ENCODE results near the gene PTBP2.

PTBP2 gene, protein sequence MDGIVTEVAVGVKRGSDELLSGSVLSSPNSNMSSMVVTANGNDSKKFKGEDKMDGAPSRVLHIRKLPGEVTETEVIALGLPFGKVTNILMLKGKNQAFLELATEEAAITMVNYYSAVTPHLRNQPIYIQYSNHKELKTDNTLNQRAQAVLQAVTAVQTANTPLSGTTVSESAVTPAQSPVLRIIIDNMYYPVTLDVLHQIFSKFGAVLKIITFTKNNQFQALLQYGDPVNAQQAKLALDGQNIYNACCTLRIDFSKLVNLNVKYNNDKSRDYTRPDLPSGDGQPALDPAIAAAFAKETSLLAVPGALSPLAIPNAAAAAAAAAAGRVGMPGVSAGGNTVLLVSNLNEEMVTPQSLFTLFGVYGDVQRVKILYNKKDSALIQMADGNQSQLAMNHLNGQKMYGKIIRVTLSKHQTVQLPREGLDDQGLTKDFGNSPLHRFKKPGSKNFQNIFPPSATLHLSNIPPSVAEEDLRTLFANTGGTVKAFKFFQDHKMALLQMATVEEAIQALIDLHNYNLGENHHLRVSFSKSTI

DNA sequence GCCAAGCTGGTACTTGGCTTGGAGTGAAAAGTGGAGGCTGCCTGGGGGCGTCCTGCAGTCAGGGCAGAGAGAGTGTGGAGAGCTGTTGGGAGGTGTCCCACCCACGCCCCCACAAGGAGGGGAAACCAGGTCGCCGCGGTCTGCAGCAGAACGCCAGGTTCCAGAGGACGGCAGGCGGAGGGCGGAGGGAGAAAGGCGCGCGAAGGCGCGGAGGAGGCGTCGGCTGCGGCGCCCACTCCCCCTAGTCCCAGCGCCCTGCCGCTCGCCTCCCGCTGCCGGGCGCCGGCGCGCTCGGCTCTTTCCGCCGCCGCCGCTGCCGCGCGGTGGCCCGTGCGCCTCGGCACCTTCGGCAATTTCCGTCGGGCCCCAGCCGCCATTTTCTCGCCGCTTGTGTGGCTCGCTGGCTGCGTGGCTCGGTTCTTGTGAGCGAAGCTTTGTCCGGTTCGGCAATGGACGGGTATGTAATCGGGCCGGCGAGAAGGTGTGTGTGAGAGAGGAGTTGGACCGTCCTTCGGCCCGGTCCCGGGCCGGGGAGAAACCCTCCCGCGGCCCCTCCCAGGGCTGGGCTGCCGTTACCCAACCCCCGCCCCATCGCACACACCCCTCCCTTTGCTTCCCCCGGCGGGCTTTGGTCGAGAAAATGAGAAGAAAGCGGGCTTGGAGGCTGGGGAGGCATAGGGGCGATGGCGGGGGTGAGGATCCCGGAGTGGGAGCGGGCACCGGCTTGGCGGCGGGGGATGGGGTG, at the start of gene PTBP2:
Gene PTBP2 (plus strand): TSS at position 369 of the 745 bp plus-strand sequence. CDS start 81 bp downstream, at position 450.
- DNase-seq = peak; percentile 74 to 75

DNA sequence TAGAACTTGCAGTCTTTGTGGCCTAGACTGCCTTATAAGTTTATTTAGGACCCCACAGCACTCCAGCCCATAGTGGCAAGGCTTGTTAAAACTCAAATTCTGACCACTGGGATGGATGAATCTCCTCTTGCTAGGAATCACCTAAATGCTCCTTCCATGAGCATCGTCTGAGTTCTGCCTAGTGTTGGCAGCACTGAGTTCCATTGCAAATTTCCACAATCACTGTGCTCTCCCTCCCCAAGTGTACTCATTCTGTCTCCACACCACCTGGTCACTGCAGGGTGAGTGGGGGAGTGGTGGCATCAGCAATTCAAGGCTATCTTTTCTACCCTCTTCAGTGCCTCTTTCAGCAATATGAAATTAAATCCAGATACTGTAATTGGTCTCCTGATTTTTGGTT, 46.7 kb upstream of the PTBP2 start:
- DNase-seq = no peak

DNA sequence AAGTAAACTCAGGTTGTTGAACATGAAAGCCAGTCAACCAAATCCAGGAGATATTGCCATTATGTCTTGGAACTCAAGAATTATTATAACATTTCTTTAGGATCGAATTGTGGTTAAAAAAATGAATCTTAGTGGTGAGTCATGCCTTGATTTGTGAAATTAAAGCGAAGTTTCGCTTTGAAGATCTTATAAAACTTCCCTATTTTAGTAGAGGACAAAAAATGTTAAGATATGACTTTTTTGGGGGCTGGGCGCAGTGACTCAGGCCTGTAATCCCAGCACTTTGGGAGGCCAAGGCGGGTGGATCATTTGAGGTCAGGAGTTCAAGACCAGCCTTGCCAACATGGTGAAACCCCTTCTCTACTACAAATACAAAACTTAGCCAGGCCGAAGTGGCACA, 39.5 kb upstream of the PTBP2 start:
- no peak for DNase-seq

DNA sequence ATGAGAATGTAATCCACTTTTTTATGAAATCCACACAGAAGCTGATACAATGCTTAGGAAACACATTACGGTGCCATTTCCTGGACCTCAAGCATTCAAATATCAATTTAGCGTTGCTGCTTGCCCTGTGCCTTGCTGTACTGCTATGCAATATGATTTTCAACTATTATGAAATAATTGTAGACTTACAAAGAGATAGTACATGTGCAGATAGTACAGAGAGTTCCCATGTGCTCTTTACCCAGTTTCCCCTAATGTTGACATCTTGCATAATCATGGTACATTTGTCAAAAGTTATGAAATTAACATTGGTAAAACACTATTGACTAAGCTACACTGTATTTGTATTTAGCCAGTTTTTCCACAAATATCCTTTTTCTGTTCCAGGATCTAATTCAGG, 37.7 kb upstream of the PTBP2 start:
- no peak for DNase-seq

DNA sequence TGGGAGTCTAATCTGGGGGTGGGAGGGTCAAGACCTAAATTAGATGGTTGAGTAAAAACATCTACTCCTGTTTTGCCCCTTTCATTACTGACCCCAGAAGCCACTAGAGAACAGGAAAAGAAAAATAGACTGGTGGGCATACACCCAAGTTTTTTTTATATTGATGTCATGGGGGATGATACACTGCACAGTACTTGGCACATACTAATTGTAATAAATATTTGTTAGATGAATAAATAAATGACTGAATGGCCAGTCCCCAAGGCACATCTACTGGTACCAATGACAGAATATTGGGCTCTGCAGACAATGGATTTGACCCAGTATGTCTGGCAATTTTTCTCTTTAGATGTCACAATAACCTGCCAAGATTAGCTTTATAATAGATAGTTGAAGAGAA, 36.8 kb upstream of the PTBP2 start:
- DNase-seq = no peak

DNA sequence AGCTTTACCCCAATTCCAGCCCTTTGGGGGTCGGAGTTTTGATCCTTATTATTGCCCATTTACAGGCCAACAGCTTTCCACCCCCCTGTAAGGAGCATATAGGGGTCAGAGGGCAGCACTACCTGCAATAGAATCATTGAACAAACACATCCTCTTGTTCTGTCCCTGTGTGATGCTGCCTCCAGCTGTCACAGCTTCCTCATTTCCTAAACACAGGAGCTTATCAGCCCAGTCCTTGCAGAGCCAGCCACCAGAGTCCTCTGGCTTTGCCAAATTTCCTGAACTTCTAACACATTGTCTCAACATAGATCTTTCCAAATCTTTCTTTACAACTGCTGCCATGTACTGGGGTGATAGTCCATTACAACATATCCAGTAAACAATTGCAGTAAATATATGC, 32.8 kb upstream of the PTBP2 start:
- peak; percentile 34 to 51 for DNase-seq

DNA sequence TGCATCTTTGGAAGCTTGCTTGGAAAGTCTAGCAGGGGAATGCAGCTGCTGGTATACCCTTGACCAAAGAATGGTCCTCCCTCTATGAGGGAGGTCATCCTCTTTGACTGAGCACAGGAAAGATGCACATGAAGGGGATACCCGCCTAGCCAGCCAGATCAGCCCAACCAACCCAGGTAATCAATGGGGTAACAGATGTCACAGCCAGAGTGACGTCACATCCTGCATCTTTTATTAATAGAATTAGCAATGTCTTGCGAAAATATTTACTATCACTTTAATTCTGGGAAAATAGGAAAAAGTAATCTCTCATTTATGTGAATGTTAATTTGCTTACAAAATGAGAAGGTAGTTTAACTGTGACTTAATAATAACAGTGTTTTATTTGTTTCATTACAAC, 25.6 kb upstream of the PTBP2 start:
- no peak for DNase-seq

DNA sequence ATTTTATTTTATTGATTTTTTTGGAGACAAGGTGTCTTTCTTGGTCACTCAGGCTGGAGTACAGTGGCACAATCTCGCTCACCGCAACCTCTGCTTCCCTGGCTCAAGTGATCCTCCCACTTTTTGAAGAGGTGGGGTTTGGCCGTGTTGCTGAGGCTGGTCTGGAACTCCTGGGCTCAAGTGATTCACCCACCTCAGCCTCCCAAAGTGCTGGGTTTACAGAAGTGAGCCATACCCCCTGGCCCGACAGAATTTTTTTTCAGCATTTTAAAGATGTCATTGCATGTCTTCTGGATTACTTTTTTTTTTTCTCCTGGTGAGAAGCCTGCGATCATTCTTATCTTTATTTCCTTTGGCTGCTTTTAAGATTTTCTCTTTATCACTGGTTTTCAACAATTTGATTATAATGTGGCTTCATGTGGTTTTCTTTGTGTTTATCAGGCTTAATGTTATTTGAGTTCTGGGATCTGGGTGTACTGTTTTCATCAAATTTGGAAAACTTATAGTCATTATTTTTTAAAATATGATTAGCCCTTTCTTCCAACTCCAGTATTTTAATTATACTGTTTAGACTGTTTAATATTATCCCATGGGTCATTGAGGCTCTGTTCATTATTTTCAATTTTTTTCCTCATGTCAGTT, 23.1 kb upstream of the PTBP2 start:
- DNase-seq = no peak

DNA sequence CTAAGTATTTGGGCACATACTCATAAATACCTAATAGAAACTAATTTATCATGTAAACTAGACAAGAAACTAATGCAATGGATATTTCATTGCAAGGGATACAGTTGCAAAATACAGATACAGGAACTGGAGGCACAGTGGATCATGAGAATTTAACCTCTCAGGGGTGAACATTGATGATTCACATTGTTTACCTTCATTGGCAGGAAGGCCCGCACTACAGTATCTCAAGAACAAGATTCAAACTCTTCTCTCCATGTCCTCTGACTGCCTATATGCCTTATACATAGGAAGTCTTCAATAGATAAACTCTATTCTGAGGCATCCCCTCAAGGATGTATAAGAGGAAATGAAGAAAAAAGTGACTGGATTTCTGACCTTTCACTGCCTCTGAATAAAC, 18.4 kb upstream of the PTBP2 start:
- DNase-seq = no peak

DNA sequence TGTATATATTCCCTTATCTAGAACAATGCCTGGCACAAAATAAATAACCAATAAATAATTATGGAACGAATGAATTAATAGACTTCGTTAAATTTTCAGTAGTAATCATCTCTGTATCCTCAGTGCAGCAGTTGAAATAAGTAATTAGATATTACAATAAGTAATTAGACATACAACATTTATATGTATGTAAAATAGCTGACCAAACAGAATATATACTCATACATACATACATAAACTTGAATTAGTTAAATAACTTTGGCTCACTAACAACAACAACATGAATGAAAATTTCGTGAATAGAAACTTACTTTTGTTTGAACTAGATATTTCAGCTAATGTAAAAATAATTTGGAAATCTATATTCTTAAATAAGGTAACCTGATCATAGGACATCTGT, 14.6 kb upstream of the PTBP2 start:
- no peak for DNase-seq

DNA sequence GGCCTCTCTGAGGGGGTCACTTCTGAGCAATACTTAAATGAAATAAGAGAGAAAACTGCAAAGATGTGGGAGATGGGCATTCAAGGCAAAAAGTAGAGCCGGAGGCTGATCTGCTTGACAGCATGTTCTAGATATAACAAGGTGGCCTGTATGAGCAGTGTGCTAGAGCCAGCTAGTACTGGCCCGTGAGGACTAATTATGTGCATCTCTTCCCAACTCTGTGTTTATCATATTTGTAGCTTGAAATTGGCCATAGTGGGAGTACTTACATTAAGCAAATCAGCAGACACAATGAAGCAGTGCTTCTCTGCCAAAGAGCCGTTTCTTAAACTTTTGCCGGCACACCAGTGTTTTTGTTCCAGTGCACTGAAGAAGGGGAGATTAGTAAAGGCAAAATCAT, 13.1 kb upstream of the PTBP2 start:
- DNase-seq = no peak

DNA sequence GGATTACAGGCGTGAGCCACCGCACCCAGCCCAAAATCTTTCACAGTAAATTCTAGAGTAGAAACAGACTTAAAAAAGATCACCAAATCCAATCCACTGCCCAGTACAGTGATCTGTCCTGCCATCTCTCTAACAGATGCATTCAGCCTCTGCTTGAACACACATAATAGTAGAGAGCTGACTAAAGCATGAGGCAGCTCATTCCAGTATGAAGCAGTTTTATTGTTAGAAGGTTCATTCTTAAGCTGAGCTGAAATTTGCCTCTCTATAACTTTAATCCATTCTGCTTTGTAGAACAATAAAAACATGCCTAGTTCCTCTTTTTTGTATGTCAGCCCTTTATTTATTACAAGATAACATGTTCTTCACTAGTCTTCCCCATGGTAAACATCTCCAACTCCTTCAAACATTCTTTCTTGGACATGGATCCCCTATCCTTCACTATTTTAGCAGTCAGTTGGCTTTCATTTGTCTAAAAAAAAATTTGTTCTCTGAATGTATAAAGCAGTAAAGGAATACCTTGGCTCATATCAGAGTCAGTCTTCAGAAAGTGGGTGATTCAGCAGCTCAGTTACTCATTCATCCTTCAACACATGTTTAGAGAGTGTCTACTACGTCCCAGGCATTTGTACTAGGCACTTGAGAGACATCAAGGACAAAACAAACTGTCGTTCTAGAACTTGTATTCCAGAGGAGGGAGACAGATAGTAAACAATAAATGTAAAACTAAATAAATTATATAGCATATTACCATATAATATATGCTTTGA, 10.7 kb upstream of the PTBP2 start:
- DNase-seq = no peak

DNA sequence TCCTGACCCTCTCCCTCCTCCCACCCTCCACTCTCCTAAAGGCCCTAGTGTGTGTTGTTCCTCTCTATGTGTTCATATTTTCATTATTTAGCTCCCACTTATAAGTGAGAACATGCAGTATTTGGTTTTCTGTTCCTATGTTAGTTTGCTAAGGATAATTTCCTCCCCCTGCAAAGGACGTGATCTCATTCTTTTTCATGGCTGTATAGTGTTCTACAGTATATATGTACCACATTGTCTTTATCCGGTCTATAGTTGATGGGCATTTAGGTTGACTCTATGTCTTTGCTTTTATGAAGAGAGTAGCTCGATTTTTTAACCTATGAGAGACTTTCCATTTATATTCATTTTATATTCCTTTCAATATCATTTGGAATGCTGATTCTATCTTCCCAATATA, 7.9 kb upstream of the PTBP2 start:
- no peak for DNase-seq

DNA sequence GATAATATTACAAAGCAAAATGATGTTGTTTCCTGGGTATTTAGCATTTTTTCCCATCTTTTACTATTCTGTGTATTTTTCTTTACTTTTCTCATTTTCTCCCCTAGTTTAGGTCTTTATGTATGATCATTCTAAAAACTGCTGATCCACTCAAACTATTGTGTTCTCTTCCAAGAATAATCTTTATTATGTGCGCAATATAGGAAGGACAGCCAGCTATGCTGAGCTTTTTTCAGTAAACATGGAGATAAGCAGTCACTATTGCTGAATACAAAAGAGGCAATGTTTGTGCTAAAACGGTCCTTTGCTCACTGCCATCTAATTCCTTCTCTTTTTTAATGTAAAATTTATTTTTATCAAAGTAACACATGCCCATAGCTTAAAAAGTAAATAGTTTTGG, 6.7 kb upstream of the PTBP2 start:
- DNase-seq = no peak

DNA sequence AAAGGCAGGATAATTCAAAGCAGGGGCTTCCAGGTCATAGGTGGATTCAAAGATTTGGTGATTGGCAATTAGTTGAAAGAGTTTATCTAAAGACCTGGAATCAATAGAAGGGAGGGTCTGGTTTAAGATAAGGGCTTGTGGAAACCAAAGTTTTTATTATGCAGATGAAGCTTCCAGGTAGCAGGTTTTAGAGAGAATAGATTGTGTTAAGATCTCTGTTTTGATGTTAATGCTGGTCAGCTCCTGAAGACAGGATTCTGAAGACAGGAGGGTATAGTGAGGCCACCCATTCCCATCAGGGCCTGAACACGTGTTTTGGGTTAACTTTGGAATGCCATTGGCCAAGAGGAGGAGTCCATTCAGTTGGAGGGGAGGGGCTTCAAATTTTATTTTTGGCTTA, 6.1 kb upstream of the PTBP2 start:
- no peak for DNase-seq

DNA sequence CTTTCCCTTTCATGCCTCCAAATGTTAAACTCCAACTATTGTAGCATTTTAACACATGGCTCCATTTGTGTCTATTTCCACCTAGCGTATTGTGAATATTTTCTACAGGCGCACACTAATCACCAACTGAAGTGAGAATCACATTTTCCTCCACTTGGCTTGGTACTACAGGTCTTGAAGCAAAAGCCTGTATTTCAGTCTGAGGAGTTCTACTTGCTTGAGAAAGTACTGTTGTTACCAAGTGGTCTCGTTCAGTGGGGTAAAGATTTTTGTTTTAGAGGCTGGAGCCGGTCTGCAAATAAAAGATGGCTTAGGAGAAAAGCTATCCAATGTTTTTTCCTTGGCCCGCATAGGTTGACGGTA, 550 bp upstream of the PTBP2 start:
- DNase-seq = peak; percentile 49 to 67

DNA sequence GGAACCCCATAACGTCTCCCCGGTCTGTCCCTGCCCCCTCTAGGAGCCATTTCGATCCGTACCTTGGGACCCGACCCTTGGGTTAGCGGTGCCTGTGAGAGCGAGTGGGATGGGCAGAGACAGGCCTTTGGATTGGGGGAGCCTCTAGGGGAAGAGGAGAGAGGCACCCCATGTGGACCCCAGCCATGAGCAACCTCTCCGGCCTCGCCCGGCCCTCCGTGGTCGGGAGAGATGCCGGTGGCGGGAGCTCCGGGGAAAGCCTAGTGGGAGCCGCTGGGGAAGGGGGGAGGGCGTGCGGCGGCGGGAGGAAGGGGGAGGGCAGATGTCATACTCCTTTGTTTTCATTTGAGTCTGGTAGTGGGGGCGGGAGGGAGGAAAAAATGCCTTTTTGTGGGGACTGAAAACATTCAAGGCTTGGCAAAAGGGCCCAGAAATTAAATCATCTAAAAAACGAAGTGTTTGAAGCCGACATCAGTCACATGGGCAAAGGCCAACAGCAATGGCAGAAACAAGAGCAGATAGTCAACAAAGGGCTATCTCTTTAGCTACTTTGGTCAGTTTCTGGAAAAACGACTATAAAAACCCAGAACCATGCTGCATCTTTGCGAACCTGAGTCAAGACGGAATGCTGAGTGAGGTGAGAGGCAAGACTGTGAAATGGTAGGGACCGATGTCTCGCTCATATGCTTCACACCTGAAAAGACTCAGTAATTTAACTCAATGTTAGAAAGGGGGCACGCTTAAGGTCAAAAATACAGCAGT, 758 bp downstream of the PTBP2 start:
- DNase-seq = peak; percentile 43 to 69

DNA sequence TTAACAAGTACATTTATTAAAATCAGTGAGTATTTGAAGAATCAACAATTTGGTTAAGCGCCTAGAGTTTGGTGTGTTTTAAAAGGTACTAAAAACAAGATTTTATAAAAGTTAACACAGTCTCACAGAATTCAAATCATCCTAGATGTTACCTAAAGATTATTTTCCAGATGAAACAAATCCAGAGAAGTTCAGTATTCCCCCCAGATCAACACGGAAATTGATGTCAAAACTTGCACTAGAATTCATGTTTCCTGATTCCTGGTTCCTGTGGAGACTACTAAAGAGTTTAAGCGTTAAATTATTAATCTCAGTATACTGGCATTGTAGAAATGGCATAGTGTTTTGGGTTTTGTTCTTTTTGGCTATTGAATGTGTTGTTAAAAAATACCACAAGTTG, 1.4 kb downstream of the PTBP2 start:
- DNase-seq = peak in 1 of 2 experiments; percentile 16

DNA sequence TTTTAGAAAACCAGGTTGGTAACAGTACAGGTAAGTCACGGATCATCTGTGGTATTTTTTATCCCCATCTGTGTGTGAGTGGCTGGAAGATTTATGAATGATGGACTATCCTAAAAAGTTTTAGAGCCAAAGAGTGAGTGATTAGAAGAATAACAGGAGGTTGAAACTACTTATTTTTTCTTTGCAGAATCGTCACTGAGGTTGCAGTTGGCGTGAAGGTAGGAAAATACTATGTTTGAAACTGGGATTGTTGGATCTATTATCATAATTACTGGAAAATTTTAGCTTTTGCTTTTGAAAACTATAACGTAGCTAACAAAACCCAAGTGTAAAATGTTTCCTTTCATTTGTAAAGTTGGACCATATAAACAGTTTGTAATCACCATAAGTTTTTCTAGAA, 1.8 kb downstream of the PTBP2 start:
- peak in 1 of 2 experiments; percentile 26 for DNase-seq

DNA sequence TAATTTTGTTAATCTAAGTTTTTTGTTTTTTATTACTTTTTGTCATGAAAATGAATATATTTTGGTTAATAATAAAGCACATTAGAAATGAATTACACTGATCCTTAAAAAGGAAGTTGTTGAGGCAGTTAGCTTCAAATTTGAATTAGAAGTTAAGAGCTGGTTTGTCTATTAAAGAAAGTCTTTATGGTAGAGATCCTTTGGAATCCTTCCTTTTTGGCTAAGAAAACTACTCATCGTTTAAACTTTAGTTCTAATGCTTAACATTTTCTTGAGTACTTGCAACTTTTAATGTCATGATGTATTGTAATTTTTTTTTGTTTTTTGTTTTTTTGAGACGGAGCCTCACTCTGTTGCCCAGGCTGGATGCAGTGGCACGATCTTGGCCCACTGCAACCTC, 2.4 kb downstream of the PTBP2 start:
- DNase-seq = no peak

DNA sequence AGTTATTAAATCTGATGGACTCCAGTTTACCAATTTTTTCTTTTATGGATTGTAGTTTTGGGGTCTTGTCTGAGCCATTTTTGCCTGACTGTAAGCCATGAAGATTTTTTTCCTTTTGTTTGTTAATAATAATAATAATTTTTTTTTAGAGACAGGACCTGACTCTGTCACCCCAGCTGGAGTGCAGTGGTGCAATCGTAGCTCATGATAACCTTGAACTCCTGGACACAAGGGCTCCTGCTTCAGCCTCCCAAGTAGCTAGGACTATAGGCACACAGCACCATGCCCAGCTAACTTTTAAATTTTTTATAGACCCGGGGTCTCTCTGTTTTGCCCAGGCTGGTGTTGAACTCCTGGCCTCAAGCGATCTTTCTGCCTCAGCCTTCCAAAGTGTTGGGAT, 6.3 kb downstream of the PTBP2 start:
- DNase-seq = no peak
